ENCODE results near the gene MTFR1L. TPM values are rescaled to one million over a fixed set of nuclear protein-coding genes. Genes with fewer than 3 reads are reported as not detected.

Gene MTFR1L
- total and polyA plus RNA-seq, 9 of the 15 experiments (the other 6 are each of a cell fraction or from before 2014, with no cell fraction given) = 41.4 to 98.5 (median 53.7) TPM

DNA sequence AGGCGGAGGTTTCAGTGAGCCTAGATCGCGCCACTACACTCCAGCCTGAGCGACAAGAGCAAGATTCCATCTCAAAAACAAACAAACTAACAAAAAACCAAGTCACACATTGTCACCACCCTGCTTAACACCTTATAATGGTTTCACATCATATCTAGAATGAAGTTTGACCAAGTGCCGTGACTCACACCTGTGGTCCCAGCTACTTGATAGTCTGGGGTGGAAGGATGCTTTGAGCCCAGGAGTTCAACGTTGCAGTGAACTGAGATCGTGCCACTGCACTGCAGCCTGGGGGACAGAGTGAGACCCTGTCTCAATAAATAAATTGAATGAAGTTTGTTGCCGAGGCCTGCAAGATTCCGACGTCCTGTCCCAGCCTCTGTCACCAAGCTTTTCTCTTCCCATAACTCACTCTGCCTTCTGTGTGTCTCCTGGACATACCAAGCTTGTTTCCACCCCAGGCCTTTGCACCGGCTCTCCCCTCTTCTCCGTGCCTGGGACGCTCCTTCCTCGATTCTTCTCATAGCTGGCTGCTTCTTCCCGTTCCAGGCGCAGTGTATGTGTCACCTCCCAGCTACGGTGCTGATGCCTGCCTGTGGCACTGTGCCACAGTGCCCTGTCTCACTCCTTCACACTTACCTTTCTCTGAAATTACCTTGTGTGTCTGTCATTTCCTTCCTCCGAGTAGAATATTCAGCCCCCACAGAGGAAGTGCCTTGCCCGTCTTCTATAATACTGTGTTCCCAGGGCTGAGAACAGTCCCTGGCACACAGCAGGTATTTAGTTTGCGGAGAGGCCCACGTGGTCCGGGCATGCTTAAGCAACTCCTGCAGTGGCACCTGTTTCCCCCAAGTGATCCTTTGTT, 23.6 kb upstream of the MTFR1L start:
- ChIA-PET CTCF (ENCODE audit: low intra/inter-chr PET ratio) (interaction anchor here (0.8 to 3.3 kb wide), 4 partner anchors 38 to 187 kb away, joined by 4 to 15 read pairs (median 8); no protein-coding TSS in a partner anchor), POLR2A (interaction anchor here (0.6 to 0.8 kb wide), 3 partner anchors 9 to 13 kb away, joined by 3 read pairs; no protein-coding TSS in a partner anchor)
- Histone ChIP-seq H3K27ac (ENCODE audit: extremely low read depth, low read depth, low read length) (no peak overlapping the region), H3K4me1 (replicated peaks in 1 of 2; ENCODE audit: control insufficient read depth in 2 of 2, insufficient read depth in 2 of 2, low read length in 2 of 2) (peaks cover 9 to 20% of the 10 kb centered on the region in 2 experiments; a peak in 3 of 5 replicates), H3K9me3 (replicated peaks; ENCODE audit: control insufficient read depth, insufficient read depth, low read depth, low read length) (no peaks in the 10 kb centered on the region), H3K27me3 (ENCODE audit: control insufficient read depth in 2 of 2, insufficient read depth in 2 of 2, low read length in 2 of 2) (peaks cover 23 to 47% of the 10 kb centered on the region in 2 experiments), H3K9ac (ENCODE audit: insufficient read depth in 1 of 2, low read depth in 2 of 2, low read length in 2 of 2) (no peak overlapping the region), H2AFZ (ENCODE audit: low read depth, low read length) (peak overlapping the region; percentile 65; the same call in 1 of the 2 replicates), H3K4me2 (ENCODE audit: insufficient read depth, low read length) (no peak overlapping the region), H3K79me2 (ENCODE audit: control insufficient read depth, insufficient read depth, low read length) (no peaks in the 10 kb centered on the region), H4K20me1 (replicated peaks; ENCODE audit: control insufficient read depth, insufficient read depth, low read length) (no peaks in the 10 kb centered on the region), H3K36me3 (ENCODE audit: control insufficient read depth, insufficient read depth, low read length) (no peaks in the 10 kb centered on the region), H3K9me1 (ENCODE audit: control insufficient read depth, insufficient read depth, low read length) (no peaks in the 10 kb centered on the region), H3K4me3 (no peak overlapping the region)
- 27% methylated on average over 21 of the region's 22 CpGs for WGBS (ENCODE audit: insufficient coverage, low coverage, missing lambda C conversion rate)
- in situ Hi-C loops (cut with MboI) = loop anchor here (5.0 kb wide), 1 partner anchor 184 kb away; no protein-coding TSS in a partner anchor
- no peak for FAIRE-seq
- DNase-seq (ENCODE audit: extremely low read depth in 1 of 4, low spot score in 3 of 4) = no peak
- no TSS peak for BruUV-seq (replicated peaks)
- intact Hi-C loops (cut with micrococcal nuclease) = loop anchor here (1.0 to 10.0 kb wide), 5 partner anchors 35 to 254 kb away; partner anchors contain the start of gene LDLRAP1
- TF ChIP-seq CTBP1 (IDR thresholded peaks at IDR 0.05; ENCODE audit: borderline replicate concordance) (peak; percentile 21; the same call in 1 of the 2 replicates), ZNF224 (CRISPR knock-in tag; IDR thresholded peaks at IDR 0.05) (no peak), PPARD (CRISPR knock-in tag; IDR thresholded peaks at IDR 0.05) (no peak), PRDM10 (IDR thresholded peaks at IDR 0.05; ENCODE audit: partially characterized antibody) (peak; percentile 71)
- ATAC-seq = no peak
